Measurements from ENCODE around the gene KCNJ6.
"Not testable (repeated sequence)": the region's sequence is repeated elsewhere in the genome, so short reads cannot be mapped to it uniquely, and the experiment has no call there.

KCNJ6 gene

DNA sequence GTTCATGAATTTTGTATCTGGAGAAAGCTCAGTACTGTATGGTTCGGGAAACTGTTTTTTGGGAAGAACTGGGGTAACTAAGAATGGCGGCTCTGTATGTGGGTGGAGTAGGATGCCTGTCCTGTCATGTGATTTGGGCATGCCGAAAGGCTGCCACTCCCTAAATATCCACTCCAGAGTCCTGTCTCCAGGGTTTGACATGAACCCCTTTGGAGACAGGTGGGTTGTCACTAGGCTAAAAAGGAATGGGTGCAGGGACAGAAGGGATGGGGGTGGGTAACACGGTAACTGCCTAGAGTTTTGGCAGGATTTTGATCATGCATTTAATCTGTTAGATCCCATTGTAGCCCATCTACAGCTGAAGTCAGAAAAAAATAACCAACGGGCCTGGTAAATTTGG lies 150.1 kb downstream of the KCNJ6 start:
- no peak for DNase-seq

DNA sequence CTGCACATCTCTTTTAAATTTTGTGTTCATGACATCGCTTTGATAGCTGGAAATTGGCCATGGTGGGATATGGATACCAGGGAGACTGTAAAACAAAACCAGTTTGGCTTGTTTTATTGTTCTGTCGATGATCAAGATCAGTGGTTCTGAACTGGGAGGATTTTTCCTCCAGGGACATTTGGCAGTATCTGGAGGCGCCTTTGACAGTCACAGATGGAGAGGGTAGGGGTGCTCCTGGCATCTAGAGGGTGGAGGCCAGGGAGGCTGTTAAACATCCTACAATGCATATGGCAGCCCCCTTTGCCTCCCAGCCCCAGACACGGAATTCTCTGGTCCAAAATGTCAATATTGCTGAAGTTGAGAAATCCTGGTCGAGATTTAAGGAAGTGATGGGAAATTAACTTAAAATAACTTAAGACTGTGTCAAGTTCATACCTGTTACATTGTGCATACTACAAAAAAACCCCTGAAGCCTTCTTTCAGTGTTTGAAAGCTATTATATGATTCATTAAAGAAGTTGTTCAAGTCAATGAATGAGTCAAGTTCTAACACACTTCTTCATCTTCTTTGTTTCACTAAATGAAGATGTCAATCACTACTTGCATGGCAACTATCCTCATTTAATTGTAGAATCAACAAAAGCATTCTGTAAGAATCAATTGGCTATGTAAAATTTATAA lies 150.9 kb downstream of the KCNJ6 start:
- DNase-seq, result no peak

DNA sequence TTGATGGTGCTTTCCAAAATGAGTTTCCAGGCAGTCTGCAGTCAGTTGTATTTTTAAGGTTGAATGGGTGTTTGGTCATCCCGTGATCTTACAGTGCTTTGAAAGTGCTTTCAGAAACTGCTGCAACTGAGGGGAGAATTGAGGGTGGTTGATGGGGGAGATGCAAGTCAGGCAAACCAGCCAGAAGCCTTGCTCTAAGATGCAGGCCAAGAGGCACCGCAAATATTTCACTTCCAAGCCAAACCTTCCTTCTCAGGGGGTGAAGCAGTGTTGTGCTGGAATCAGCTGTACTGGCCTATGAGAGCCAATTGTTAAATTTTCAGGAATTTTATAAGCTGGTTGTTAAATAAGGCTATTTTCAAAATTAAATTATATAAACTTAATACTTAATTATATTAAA lies 151.6 kb downstream of the KCNJ6 start:
- no peak for DNase-seq

DNA sequence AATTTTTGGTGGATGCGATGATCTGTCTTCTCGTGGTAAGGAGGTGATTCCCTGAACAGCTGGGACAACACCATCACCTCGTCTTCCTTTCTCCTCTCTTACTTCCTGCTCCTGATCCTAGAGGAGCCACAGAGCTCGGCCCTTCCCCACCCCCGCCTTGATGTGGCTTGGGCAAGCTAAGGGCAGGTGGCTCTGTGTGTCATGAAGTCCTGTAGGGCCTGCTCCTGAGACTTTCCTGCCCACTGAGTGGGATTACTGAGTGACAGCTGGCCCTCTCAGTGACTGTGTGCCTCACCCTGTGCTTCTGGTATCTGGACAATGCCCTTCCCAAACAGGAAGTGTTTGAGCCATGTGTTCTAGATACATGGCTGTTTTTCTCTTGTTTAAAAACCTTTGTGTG lies 153.0 kb downstream of the KCNJ6 start:
- DNase-seq, result no peak

DNA sequence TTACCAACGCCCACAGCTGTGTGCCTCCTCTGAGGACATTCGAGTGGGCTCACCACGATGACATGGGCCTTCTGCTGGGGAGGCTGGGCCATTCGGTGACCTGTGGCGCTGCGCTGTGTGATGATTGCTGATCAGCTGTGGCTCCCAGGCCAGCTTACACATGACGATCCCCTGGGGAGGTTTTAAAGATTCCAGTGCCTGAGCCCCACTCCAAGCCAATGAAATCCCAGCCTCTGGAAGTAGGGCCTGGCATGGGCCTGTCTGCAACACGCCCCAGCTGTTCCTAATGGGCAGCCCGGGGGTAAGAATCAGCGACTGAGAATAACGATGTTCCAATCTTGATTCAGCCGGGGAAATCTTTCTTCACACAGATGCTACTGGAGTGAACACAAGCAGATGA lies 153.7 kb downstream of the KCNJ6 start:
- DNase-seq, result no peak

DNA sequence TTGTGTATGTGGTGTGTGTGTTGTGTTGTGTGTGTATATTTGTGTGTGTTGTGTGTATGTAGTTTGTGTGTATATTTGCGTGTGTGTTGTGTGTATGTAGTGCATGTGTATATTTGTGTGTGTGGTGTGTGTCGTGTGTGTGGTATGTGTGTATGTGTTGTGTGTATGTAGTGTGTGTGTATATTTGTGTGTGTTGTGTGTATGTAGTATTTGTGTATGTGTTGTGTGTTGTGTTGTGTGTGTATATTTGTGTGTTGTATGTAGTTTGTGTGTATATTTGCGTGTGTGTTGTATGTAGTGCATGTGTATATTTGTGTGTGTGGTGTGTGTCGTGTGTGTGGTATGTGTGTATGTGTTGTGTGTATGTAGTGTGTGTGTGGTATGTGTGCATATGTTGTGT lies 154.9 kb downstream of the KCNJ6 start:
- not testable (repeated sequence) for DNase-seq

DNA sequence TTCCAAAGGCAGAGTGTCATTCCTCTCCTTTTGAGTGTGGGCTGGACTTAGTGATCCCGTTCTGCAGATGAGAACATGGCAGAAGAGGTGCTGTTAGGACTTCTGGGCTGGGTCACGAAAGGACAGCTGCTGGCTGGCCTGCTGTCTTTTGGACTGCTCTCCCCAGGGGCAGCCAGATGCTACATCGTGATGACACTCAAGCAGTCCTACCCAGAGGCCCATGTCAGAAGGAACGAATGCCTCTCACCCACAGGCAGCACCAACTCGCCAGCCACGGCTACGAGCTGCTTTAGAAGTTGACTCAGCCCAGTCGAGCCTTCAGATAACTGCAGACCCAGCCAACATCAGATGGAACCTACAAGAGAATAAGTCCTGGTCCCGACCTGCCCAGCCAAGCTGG lies 156.5 kb downstream of the KCNJ6 start:
- no peak for DNase-seq

DNA sequence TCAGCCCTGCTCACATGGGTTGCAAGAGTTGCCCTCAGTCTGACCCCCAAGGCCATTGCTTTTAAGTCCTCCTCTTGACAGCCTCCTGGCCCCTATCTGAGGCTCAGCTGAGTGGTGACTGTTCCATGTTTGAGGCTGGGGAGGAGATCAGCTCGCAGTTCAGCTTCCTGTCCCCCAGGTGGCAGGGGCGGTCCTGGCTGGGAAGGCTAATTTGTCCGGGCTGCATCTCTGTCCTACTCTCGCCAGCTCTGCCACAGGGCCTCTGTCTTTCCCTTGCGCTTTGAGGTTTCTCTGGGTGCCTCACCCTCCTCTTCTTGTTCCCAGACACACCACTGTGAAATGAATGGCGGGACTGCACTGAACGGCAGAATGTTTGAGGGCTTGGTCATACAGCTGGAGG lies 157.3 kb downstream of the KCNJ6 start:
- DNase-seq, result no peak

DNA sequence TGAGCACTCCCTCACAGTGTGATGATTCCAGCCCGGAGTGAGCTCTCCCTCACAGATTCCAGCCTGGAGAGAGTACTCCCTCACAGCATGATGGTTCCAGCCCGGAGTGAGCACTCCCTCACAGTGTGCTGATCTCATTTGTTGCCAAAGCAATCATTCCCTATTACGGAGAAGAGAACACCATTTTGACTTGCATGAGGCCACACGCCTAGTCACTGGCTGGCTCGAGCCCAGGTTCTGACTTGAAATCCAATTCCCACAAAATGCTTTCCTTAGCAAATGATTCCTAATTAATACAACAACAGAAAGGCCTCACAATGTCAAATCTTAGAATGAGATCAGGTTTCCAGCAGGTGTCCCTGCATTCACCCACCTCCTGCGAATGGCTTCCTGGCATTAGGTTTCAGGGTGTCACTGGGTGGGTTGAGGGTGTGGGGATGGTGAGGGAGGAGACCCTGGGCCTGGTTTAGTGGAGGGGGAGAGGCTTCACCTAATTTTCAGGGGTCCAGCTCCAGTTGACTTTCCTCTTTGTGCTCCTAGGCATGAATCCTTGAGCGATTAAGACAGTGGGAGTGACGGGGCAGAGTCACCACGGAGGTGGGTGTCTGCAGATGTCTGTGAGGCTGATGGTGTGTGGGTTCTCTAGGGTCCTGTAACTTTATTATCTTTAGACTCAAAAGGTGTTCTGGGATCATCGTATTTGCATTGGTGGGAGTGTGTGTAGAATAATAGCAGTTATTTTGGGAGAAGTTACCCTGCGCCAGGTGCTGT lies 158.5 kb downstream of the KCNJ6 start:
- DNase-seq, result no peak

DNA sequence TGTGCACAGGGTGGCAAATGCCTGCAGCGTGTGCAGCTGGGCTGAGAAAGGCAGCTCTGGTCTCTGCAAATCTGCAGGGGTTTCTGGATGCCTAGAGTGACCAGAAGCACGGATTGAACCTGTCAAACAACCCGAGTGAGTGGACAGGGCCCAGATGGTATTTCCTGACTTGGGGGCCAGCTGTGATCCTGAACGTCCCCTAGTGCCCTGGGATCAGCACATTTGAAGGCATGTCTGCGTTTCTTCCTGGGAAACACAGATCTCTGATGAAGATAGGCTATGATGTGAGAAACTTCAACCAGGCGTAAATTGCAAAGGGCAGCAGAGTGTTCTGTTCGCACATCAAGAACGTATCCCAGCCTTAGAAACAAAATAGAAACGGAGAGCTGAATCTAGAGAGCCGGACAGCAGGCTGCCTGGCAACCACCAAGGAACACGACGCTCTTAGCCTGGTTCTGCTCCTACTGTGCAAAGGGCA lies 163.1 kb downstream of the KCNJ6 start:
- no peak for DNase-seq

DNA sequence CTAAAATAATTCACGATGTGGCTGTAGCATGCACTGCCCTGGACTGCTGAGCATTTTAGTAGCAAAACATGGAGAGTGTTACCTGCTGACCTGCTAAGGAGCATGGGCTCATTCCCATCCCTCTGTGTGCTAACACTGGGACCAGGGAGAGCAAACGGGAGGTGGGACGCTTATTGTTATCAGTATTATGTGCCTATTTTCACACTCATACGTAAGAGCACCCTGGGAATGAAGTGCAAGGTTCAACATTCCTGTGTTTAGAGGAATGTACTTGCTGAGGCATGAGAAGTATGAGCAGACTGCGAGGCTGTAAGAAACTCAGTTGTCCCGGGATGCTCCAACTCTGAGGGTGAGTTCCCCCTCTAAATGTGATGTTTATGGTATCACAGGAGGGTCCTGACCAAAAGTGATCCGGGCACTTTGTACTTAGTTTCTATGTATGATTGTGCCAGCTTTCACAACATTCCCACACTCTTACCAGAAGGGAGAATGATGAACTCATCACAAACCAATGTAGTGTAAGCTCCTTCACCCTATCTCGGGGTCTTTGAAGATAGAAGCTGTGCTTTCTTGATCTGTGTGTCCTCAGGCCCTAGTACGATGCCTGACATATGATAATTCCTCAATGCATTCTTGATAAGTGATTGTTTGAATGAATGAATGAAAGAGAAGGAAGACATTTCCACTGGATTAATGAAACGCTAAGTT lies 164.8 kb downstream of the KCNJ6 start:
- DNase-seq, result no peak

DNA sequence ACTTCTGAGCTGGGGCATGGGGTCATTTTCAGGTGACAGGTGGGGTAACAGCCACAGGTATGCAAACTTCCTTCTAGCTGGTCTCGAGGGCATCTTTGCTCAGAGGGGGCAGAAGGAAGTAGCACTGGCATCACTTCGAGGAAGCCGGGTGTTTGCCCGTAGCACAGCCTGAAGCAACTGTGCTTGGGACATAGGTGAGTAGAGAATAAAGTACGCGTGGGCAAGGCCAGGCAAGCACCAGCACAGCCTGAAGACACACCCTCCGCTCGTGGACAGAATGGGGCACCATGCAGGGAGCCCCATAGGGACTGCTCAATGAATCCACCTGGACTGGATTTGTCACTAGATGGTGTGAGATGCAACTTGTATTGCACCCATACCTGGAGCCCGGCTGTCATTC lies 167.1 kb downstream of the KCNJ6 start:
- DNase-seq, result no peak

DNA sequence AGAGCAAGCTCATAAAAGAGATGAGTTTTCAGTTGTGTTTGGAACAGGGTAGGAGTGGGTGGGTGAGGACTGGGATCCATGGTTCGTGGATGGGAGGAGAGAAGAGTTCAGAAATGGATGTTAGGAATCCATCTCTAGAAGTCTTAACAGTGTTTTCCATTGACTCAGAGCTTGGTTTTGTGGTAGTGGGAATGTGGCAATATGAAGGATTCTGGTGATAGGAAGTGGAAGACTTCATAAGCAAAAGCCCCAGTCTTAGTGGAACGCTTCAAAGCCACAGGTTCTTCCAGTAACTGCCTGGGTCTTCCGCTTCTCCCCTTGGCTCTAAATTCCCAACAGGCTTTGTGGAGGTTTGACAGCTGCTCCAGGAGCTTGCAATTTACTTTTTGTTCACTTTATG lies 167.9 kb downstream of the KCNJ6 start:
- DNase-seq, result no peak

DNA sequence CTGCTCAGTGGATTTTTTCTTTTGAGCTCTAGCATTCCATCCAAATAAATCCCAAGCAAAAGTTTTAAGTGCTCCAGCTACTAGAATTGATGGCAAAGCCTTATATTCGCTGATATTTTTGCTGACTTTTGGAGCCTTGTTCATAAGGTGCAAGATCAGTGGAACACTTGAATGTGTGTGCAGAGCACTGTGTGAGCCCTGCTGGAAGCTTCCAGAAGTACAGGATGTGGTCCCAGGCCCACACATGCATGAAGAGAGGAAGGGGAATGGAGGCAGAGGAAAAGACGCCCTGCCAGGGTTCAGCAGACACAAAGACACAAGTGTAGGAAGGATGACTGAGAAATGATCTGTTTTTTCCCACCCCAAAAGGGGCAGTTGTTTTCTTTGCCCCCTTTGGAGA lies 169.4 kb downstream of the KCNJ6 start:
- no peak for DNase-seq

DNA sequence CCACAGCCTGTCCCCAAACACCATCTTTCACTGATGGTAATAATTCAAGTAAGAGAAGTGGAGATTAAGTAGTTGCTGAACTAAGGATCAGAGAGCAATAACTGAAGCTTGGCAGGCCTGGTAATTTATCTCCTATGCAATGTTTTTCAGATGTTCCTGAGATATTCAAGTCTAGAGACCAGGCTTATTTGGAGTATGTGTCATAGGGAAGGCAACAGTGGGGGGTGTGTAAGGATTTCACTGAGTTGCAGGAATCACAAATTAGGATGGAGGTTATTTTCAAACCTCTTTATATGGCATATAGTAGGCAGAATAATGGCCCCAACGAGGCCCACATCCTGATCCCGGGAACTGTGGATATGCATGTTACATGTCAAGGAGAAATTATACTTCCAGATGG lies 171.7 kb downstream of the KCNJ6 start:
- DNase-seq, result no peak

DNA sequence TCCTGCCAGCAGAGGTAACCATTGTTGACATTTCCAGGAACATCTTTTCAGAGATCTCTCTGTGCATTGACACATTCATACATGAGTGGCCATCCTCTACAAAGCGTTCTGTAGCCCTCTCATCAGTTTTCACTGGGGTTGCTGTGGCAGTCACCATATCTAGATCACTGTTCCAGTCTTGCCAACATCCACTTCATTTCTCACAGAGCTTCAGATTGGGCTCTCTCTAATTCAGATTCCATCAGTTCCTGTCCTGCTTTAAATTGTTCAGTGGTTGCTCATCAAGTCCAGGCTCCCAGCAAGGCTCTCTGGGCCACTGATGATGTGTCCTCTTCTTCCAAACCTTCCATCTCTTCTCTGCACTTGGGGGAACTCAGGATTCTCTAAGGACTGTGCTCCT lies 173.7 kb downstream of the KCNJ6 start:
- no peak for DNase-seq

DNA sequence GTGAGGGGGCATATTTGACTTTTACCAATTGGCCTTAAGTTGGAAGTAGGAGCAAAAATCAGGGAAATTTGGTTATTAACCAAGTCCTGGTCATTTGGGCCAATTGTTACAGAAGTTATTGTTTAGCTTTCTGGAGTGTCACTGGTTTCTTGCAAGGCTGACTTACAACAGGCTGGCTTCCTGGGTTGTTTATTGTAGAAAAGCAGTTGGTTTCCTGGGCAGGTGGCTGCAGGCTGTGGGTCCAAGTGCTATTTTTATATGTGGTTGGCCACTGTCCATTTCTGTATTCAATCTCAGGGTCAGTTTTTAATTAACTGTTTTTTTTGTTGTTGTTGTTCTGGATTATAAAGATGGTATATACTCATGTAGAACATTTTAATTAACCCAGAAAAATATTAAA lies 174.1 kb downstream of the KCNJ6 start:
- no peak for DNase-seq

DNA sequence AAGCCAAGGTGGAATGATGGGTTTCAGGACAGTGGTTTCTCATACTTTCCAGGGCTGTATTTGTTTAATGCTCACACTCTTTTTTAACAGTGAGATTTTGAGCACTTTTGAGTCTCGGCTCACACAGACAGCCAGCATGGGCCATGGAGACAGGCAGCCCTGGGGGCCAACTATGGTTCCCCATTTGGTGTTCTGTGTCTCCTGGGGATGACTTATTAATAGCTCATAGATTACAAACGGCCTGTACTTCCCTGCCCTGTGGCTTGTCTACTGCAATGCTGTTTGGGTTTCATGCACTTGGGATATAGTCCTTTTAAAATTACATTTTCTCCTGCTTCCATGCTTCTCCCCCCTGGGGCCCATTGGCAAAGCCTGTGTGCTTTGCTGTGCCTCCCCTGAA lies 178.3 kb downstream of the KCNJ6 start:
- no peak for DNase-seq

DNA sequence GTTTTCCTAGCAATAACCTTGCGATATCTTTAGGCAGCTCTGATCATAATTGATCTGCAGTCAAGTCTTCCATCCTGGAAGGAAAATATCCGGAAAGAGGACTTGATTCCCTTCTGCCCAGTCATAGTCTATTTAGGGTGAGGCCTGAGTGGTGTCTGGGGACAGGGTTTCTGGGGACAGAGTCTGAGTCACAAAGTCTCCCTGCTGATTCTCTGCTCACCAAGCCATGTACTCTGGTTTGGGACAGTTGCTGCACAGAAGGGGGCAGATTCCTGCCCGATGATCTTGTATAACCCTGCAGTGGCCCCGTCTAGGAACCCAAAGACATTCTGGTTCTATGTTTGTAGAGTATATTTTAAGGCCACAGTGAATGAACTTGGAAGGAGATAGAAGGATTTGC lies 178.8 kb downstream of the KCNJ6 start:
- no peak for DNase-seq

DNA sequence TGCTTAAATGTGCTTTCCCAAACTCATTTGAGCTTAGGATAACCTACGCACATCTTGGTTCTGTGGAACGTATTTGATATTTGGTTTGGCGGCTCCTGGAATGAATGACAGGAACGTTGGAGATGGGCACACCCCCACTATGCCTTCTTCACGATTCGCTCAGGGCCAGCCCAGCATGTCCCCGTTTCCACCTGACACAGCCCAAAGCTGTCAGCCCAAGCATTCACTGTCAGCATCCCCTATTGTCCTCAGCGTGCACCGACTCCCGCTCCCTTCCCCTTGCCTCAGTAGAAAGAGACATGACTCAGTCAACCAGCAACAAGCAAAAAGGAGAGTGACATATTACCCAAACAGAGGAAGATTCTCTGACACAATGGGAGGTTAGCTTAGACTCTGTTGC lies 181.4 kb downstream of the KCNJ6 start:
- DNase-seq, result no peak

DNA sequence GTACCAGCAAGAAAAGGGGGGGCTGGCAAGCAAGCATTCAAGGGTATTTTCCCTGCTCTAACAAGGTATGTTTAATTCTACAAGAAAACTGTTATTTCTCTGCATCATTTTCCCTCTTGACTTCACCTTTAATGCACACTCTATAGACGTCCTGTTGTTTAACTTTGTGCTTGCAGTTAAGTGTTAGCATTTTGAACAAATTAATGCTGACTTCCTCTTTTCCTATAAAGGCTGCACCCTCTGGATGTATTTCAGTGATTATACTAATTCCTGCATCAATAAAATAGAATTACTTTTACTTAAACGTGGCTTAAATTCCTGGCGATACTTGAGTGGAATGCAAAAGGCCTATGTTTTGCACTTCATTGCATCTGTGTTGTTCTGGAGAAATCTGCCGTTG lies 183.3 kb downstream of the KCNJ6 start:
- DNase-seq, result no peak

DNA sequence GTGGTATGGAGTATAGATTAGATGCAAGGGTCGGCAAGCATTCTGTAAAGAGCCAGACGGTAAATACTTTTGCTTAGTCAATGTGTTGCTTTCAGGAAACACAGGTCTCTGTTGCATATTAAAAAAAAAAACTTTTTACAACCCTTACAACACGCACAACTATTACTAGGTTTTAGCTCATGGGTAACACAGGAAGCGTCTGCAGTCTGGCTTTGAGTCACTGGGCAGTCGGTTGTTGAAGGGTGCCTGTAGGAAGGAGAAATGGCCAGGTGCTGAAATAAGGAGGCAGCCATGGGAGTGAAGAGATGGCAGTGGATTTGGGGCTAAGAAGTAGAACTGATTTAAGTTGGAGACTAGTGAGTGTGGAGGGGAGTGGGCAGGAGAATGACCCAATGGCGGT lies 192.1 kb downstream of the KCNJ6 start:
- no peak for DNase-seq

DNA sequence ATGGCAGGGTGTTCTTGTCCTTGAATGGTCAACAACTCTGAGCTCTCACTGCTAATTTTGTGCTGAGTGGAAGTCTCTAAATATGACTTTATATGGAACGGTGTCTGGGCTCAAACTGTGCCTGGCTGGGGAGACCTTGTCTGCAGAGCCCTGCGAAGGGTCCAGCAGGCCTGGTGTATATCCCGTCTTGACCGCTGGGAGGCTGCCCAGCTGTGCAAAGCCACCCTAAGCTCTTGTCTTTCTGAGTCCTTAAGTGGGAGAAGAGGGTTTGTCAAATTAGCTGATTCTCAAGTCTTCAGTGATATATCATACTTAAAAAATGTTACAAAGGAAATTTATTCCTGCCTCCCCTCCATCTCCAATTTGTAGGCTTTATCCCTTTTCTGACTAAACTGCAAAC lies 198.7 kb downstream of the KCNJ6 start:
- DNase-seq, result no peak

DNA sequence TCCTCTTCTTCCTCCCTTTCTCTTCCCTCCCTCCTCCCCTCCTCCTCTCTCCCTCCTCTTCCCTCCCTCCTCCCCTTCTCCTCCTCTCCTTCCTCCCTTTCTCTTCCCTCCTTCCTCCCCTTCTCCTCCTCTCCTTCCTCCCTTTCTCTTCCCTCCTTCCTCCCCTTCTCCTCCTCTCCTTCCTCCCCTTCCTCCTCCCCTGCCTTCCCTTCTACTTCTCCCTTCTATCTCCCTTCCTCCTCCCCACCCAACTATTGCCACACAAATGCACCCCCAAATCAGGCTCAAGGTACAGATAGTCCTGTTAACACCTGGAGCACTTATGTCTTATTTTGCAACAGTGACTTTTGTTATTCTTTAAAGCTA lies 203.7 kb downstream of the KCNJ6 start:
- not testable (repeated sequence) for DNase-seq

All from cortex of kidney (tissue), 1 donor.